OCI-LY7 (cell line): Measurements from ENCODE around the gene MED27.

Experiments
- EZH2phosphoT487 ChIP-seq: fragments of 200-600 bp; sonication (generic); IDR thresholded peaks from 2 replicates; pipeline ENCODE4 v1.6.1; 2018; ENCODE audit warnings: low read depth, borderline replicate concordance, mild to moderate bottlenecking, mixed run types, antibody characterized with exemption, low read length, moderate library complexity, mixed read lengths
- TF ChIP-seq, protein P1 (sequence below): fragments of 200-600 bp; sonication (generic); conservative IDR thresholded peaks from 2 replicates; pipeline ENCODE4 v1.5.1; 2014; ENCODE audit warnings: mild to moderate bottlenecking, antibody characterized with exemption, low read length, moderate library complexity, mixed read lengths

DNA sequence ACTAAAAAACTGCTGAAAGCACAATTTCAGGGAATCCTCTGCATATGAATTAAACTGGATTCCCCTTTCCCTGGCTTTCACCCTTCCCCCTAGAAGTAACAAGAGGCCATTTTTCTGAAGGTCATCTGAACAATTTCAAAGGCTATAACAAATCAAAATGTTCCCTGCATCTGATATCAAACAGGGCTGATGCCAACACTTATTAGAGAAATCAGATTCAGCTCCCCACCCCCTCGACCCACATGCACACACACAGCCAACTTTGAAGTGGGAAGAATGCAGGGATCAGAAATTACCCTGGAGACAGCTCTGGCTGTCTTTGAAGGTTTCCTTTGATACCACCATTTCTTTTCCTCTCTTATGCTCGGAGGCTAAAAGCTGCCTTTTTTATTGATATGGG lies 190.7 kb downstream of the MED27 start:
- TF ChIP-seq, protein P1, sequence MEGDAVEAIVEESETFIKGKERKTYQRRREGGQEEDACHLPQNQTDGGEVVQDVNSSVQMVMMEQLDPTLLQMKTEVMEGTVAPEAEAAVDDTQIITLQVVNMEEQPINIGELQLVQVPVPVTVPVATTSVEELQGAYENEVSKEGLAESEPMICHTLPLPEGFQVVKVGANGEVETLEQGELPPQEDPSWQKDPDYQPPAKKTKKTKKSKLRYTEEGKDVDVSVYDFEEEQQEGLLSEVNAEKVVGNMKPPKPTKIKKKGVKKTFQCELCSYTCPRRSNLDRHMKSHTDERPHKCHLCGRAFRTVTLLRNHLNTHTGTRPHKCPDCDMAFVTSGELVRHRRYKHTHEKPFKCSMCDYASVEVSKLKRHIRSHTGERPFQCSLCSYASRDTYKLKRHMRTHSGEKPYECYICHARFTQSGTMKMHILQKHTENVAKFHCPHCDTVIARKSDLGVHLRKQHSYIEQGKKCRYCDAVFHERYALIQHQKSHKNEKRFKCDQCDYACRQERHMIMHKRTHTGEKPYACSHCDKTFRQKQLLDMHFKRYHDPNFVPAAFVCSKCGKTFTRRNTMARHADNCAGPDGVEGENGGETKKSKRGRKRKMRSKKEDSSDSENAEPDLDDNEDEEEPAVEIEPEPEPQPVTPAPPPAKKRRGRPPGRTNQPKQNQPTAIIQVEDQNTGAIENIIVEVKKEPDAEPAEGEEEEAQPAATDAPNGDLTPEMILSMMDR = no peak
- TF ChIP-seq EZH2phosphoT487 = no peak
